ENCODE results near the gene CNN3.

CNN3 gene

GRCh38 chr1:94884507-94884906 lies 42.4 kb downstream of the CNN3 start:
- no peak for DNase-seq

- DNase-seq: no peak
Measured at GRCh38 chr1:94884106-94884505, 42.8 kb downstream of the CNN3 start.

GRCh38 chr1:94883691-94884090 lies 43.2 kb downstream of the CNN3 start:
- DNase-seq: no peak

GRCh38 chr1:94878329-94878728 lies 48.6 kb downstream of the CNN3 start:
- DNase-seq: no peak

GRCh38 chr1:94876362-94876761 lies 50.5 kb downstream of the CNN3 start:
- DNase-seq: no peak

- no peak for DNase-seq
Measured at GRCh38 chr1:94875794-94876193, 51.1 kb downstream of the CNN3 start.

GRCh38 chr1:94874423-94874822 lies 52.5 kb downstream of the CNN3 start:
- no peak for DNase-seq

GRCh38 chr1:94873520-94874351 lies 53.2 kb downstream of the CNN3 start:
- no peak for DNase-seq

- DNase-seq: no peak
Measured at GRCh38 chr1:94872771-94873495, 54.0 kb downstream of the CNN3 start.

GRCh38 chr1:94871031-94871430 lies 55.9 kb downstream of the CNN3 start:
- DNase-seq: no peak

GRCh38 chr1:94866164-94866807 lies 60.6 kb downstream of the CNN3 start:
- no peak for DNase-seq

GRCh38 chr1:94865360-94865759 lies 61.5 kb downstream of the CNN3 start:
- peak; percentile 61 for DNase-seq

GRCh38 chr1:94864821-94865220 lies 62.1 kb downstream of the CNN3 start:
- DNase-seq: no peak

- DNase-seq: no peak
Measured at GRCh38 chr1:94863919-94864318, 63.0 kb downstream of the CNN3 start.

- no peak for DNase-seq
Measured at GRCh38 chr1:94863297-94863911, 63.5 kb downstream of the CNN3 start.

- no peak for DNase-seq
Measured at GRCh38 chr1:94862718-94863117, 64.2 kb downstream of the CNN3 start.

GRCh38 chr1:94859174-94859573 lies 67.7 kb downstream of the CNN3 start:
- no peak for DNase-seq

GRCh38 chr1:94858276-94858675 lies 68.6 kb downstream of the CNN3 start:
- no peak for DNase-seq

GRCh38 chr1:94856868-94857267 lies 70.0 kb downstream of the CNN3 start:
- no peak for DNase-seq

- DNase-seq: no peak
Measured at GRCh38 chr1:94856004-94856403, 70.9 kb downstream of the CNN3 start.

GRCh38 chr1:94855307-94855700 lies 71.6 kb downstream of the CNN3 start:
- DNase-seq: no peak

GRCh38 chr1:94854458-94855306 lies 72.2 kb downstream of the CNN3 start:
- peak; percentile 77 for DNase-seq

All from NCI-H1048 (cell line).